Colon (tissue), 2 donors: ENCODE measurements around the gene MYH11.
"Not testable (repeated sequence)": the region's sequence is repeated elsewhere in the genome, so short reads cannot be mapped to it uniquely, and the experiment has no call there.

Experiments
- FAIRE-seq: peaks from 2 replicates; lab custom pipeline; 2012; peaks lifted over from hg19 to GRCh38; lab: Jason Lieb, UNC
- donor health status: control.
- donor health status: control.

The MYH11 gene

GRCh38 chr16:15876503-15876902 is 19.7 kb upstream of the MYH11 start:
- FAIRE-seq, result no peak

GRCh38 chr16:15874745-15875314 is 18.0 kb upstream of the MYH11 start:
- no peak for FAIRE-seq

- no peak for FAIRE-seq
Measured at GRCh38 chr16:15873737-15874136, 16.9 kb upstream of the MYH11 start.

GRCh38 chr16:15873301-15873700 is 16.5 kb upstream of the MYH11 start:
- no peak for FAIRE-seq

- FAIRE-seq, result no peak
Measured at GRCh38 chr16:15870011-15870410, 13.2 kb upstream of the MYH11 start.

GRCh38 chr16:15866451-15866850 is 9.6 kb upstream of the MYH11 start:
- FAIRE-seq, result no peak

GRCh38 chr16:15865742-15866141 is 8.9 kb upstream of the MYH11 start:
- FAIRE-seq, result no peak

GRCh38 chr16:15864939-15865338 is 8.1 kb upstream of the MYH11 start:
- no peak for FAIRE-seq

GRCh38 chr16:15861996-15862395 is 5.2 kb upstream of the MYH11 start:
- FAIRE-seq, result no peak

GRCh38 chr16:15858921-15859668 is 2.3 kb upstream of the MYH11 start:
- FAIRE-seq, result no peak

GRCh38 chr16:15857724-15858560 is 1.1 kb upstream of the MYH11 start:
- FAIRE-seq, result no peak

- FAIRE-seq, result no peak
Measured at GRCh38 chr16:15856182-15856581, 646 bp downstream of the MYH11 start.

GRCh38 chr16:15855704-15856003 is 1.2 kb downstream of the MYH11 start:
- no peak for FAIRE-seq

GRCh38 chr16:15854906-15855703 is 1.7 kb downstream of the MYH11 start:
- no peak for FAIRE-seq

- FAIRE-seq, result no peak
Measured at GRCh38 chr16:15854061-15854460, 2.8 kb downstream of the MYH11 start.

GRCh38 chr16:15853021-15853420 is 3.8 kb downstream of the MYH11 start:
- FAIRE-seq, result no peak

- not testable (repeated sequence) for FAIRE-seq
Measured at GRCh38 chr16:15850555-15850954, 6.3 kb downstream of the MYH11 start.

- no peak for FAIRE-seq
Measured at GRCh38 chr16:15849209-15849981, 7.4 kb downstream of the MYH11 start.

GRCh38 chr16:15847611-15848175 is 9.1 kb downstream of the MYH11 start:
- FAIRE-seq, result no peak

- no peak for FAIRE-seq
Measured at GRCh38 chr16:15846510-15846909, 10.3 kb downstream of the MYH11 start.

GRCh38 chr16:15843635-15844279 is 13.1 kb downstream of the MYH11 start:
- no peak for FAIRE-seq
